UCSD-AML1 (cell line): ENCODE measurements around the gene IL36B.
A peak's percentile ranks its signal among the peaks of the same experiment; 100 is the strongest.

ENCODE experiments used
- DNase-seq: peaks from one replicate; lab custom pipeline; 2025; ENCODE audit not compliant: unreplicated experiment; lab: John Stamatoyannopoulos, UW

IL36B gene

GRCh38 chr2:113012436-113013335 is 40.0 kb downstream of the IL36B start:
- no peak for DNase-seq

GRCh38 chr2:113011108-113011507 is 41.6 kb downstream of the IL36B start:
- no peak for DNase-seq

GRCh38 chr2:113010088-113010487 is 42.6 kb downstream of the IL36B start:
- no peak for DNase-seq

- no peak for DNase-seq
Measured at GRCh38 chr2:113009622-113010021, 43.0 kb downstream of the IL36B start.

- no peak for DNase-seq
Measured at GRCh38 chr2:113007250-113007649, 45.4 kb downstream of the IL36B start.

GRCh38 chr2:113005030-113005509 is 47.6 kb downstream of the IL36B start, which contains the start of gene IL36A:
Gene IL36A, plus strand, starts transcription at chr2:113005459. Its CDS starts 413 bp downstream, at chr2:113005872.
- DNase-seq, result no peak

GRCh38 chr2:113002677-113003076 is 50.0 kb downstream of the IL36B start:
- DNase-seq, result no peak

- no peak for DNase-seq
Measured at GRCh38 chr2:113000436-113000835, 52.2 kb downstream of the IL36B start.

- DNase-seq, result no peak
Measured at GRCh38 chr2:112997151-112997550, 55.5 kb downstream of the IL36B start.

GRCh38 chr2:112996635-112997034 is 56.0 kb downstream of the IL36B start:
- peak; percentile 29 for DNase-seq

GRCh38 chr2:112995346-112995920 is 57.2 kb downstream of the IL36B start:
- DNase-seq, result no peak

- no peak for DNase-seq
Measured at GRCh38 chr2:112994648-112995047, 58.0 kb downstream of the IL36B start.

- no peak for DNase-seq
Measured at GRCh38 chr2:112993831-112994230, 58.8 kb downstream of the IL36B start.

- no peak for DNase-seq
Measured at GRCh38 chr2:112989611-112990010, 63.1 kb downstream of the IL36B start.

GRCh38 chr2:112985090-112985489 is 67.6 kb downstream of the IL36B start:
- no peak for DNase-seq

GRCh38 chr2:112980537-112980936 is 72.1 kb downstream of the IL36B start:
- no peak for DNase-seq

- DNase-seq, result no peak
Measured at GRCh38 chr2:112979731-112980130, 72.9 kb downstream of the IL36B start.

GRCh38 chr2:112977559-112978056 is 75.1 kb downstream of the IL36B start, which contains the start of gene IL36G:
Gene IL36G, plus strand, starts transcription at chr2:112978006. Its CDS starts 633 bp downstream, at chr2:112978639.
- no peak for DNase-seq
